ENCODE measurements around the gene CHST9. TPM values are rescaled to one million over a fixed set of nuclear protein-coding genes. Genes with fewer than 3 reads are reported as not detected.

The CHST9 gene
- total and polyA plus RNA-seq, 2 donors from 2014 or later = 1.5 to 9.8 TPM

GRCh38 chr18:27040796-27041195 lies 144.3 kb downstream of the CHST9 start:
- Histone ChIP-seq H3K27ac (ENCODE audit: low read depth in 2 of 2, low read length in 2 of 2) (no peak overlapping the region), H3K9ac (ENCODE audit: low read length in 3 of 3) (no peak overlapping the region), H3K4me1 (ENCODE audit: control insufficient read depth in 2 of 3, insufficient read depth in 2 of 3, low read depth in 1 of 3, low read length in 3 of 3) (no peaks in the 10 kb centered on the region), H3K36me3 (ENCODE audit: control insufficient read depth in 2 of 3, insufficient read depth in 3 of 3, low read length in 3 of 3) (no peaks in the 10 kb centered on the region), H3K27me3 (ENCODE audit: control insufficient read depth, insufficient read depth, low read length) (no peaks in the 10 kb centered on the region), H3K9me3 (ENCODE audit: control insufficient read depth in 2 of 3, insufficient read depth in 1 of 3, low read length in 3 of 3) (no peaks in the 10 kb centered on the region), H3K4me3 (ENCODE audit: low read length in 3 of 3) (no peak overlapping the region)
- FAIRE-seq = no peak
- TF ChIP-seq, protein P1, sequence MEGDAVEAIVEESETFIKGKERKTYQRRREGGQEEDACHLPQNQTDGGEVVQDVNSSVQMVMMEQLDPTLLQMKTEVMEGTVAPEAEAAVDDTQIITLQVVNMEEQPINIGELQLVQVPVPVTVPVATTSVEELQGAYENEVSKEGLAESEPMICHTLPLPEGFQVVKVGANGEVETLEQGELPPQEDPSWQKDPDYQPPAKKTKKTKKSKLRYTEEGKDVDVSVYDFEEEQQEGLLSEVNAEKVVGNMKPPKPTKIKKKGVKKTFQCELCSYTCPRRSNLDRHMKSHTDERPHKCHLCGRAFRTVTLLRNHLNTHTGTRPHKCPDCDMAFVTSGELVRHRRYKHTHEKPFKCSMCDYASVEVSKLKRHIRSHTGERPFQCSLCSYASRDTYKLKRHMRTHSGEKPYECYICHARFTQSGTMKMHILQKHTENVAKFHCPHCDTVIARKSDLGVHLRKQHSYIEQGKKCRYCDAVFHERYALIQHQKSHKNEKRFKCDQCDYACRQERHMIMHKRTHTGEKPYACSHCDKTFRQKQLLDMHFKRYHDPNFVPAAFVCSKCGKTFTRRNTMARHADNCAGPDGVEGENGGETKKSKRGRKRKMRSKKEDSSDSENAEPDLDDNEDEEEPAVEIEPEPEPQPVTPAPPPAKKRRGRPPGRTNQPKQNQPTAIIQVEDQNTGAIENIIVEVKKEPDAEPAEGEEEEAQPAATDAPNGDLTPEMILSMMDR (IDR thresholded peaks at IDR 0.05; ENCODE audit: borderline replicate concordance, extremely low read depth, insufficient read depth) = no peak
- DNase-seq = no peak
- intact Hi-C loops (cut with DNase I) = no loop called here

GRCh38 chr18:27033722-27034121 lies 151.4 kb downstream of the CHST9 start:
- TF ChIP-seq, protein P1 (IDR thresholded peaks at IDR 0.05; ENCODE audit: borderline replicate concordance, extremely low read depth, insufficient read depth) = no peak
- H3K9me3 ChIP-seq (ENCODE audit: control insufficient read depth in 2 of 3, insufficient read depth in 1 of 3, low read length in 3 of 3) = no peaks in the 10 kb centered on the region
- H3K9ac ChIP-seq (ENCODE audit: low read length in 3 of 3) = no peak overlapping the region
- no peaks in the 10 kb centered on the region for H3K4me1 ChIP-seq (ENCODE audit: control insufficient read depth in 2 of 3, insufficient read depth in 2 of 3, low read depth in 1 of 3, low read length in 3 of 3)
- H3K27ac ChIP-seq (ENCODE audit: low read depth in 2 of 2, low read length in 2 of 2) = no peak overlapping the region
- no peaks in the 10 kb centered on the region for H3K36me3 ChIP-seq (ENCODE audit: control insufficient read depth in 2 of 3, insufficient read depth in 3 of 3, low read length in 3 of 3)
- FAIRE-seq (no peak), DNase-seq (no peak)
- H3K27me3 ChIP-seq (ENCODE audit: control insufficient read depth, insufficient read depth, low read length) = no peaks in the 10 kb centered on the region
- intact Hi-C loops (cut with DNase I) = no loop called here
- H3K4me3 ChIP-seq (ENCODE audit: low read length in 3 of 3) = no peak overlapping the region

DNA sequence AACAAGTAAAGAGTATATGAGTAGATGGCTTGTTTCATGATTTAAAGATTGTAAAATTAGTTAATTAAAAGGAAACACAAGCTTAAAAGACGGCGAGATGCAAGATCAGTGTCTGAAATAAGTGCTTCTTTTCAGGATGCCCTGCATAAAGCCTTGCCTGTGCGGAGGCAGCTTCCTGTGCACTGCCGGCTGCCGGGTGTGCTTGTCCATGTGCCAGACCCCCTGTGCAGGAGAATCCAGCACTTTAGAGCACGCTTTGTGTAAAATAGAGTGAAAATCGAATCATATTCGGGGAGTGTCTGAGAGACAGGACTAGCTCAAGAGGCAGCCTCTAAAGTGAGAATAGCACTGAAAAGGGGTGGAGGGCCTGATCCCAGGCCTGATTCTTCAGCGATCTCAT lies 154.7 kb downstream of the CHST9 start:
- TF ChIP-seq, protein P1 (IDR thresholded peaks at IDR 0.05; ENCODE audit: borderline replicate concordance, extremely low read depth, insufficient read depth) = no peak
- Histone ChIP-seq H3K36me3 (ENCODE audit: control insufficient read depth in 2 of 3, insufficient read depth in 3 of 3, low read length in 3 of 3) (no peaks in the 10 kb centered on the region), H3K9me3 (ENCODE audit: control insufficient read depth in 2 of 3, insufficient read depth in 1 of 3, low read length in 3 of 3) (no peaks in the 10 kb centered on the region), H3K4me1 (ENCODE audit: control insufficient read depth in 2 of 3, insufficient read depth in 2 of 3, low read depth in 1 of 3, low read length in 3 of 3) (no peaks in the 10 kb centered on the region), H3K9ac (ENCODE audit: low read length in 3 of 3) (no peak overlapping the region), H3K27me3 (ENCODE audit: control insufficient read depth, insufficient read depth, low read length) (no peaks in the 10 kb centered on the region), H3K4me3 (ENCODE audit: low read length in 3 of 3) (no peak overlapping the region), H3K27ac (ENCODE audit: low read depth in 2 of 2, low read length in 2 of 2) (no peak overlapping the region)
- DNase-seq = no peak
- FAIRE-seq = no peak
- intact Hi-C loops (cut with DNase I) = no loop called here

GRCh38 chr18:27022477-27022876 lies 162.6 kb downstream of the CHST9 start:
- intact Hi-C loops (cut with DNase I) = no loop called here
- no peaks in the 10 kb centered on the region for H3K9me3 ChIP-seq (ENCODE audit: control insufficient read depth in 2 of 3, insufficient read depth in 1 of 3, low read length in 3 of 3)
- H3K4me3 ChIP-seq (ENCODE audit: low read length in 3 of 3) = no peak overlapping the region
- no peak overlapping the region for H3K9ac ChIP-seq (ENCODE audit: low read length in 3 of 3)
- H3K36me3 ChIP-seq (ENCODE audit: control insufficient read depth in 2 of 3, insufficient read depth in 3 of 3, low read length in 3 of 3) = no peaks in the 10 kb centered on the region
- TF ChIP-seq, protein P1 (IDR thresholded peaks at IDR 0.05; ENCODE audit: borderline replicate concordance, extremely low read depth, insufficient read depth) = no peak
- FAIRE-seq (no peak), DNase-seq (no peak)
- H3K27me3 ChIP-seq (ENCODE audit: control insufficient read depth, insufficient read depth, low read length) = no peaks in the 10 kb centered on the region
- no peak overlapping the region for H3K27ac ChIP-seq (ENCODE audit: low read depth in 2 of 2, low read length in 2 of 2)
- no peaks in the 10 kb centered on the region for H3K4me1 ChIP-seq (ENCODE audit: control insufficient read depth in 2 of 3, insufficient read depth in 2 of 3, low read depth in 1 of 3, low read length in 3 of 3)

All from kidney (tissue), 14 donors.